AG04450 (cell line): ENCODE results near the gene KRT71. TPM values are rescaled to one million over a fixed set of nuclear protein-coding genes. Genes with fewer than 3 reads are reported as not detected.

Experiments
- CTCF ChIA-PET: fragments of 300-600, 350-600 bp; formaldehyde crosslinking; extraction: SDS; loops from one replicate; lab custom pipeline; 2022; ENCODE audit warnings: antibody characterized with exemption, inconsistent platforms; lab: Charles Lee
- POLR2A ChIA-PET: fragments of 350-600 bp; formaldehyde crosslinking; extraction: SDS; loops from one replicate; lab custom pipeline; 2021; ENCODE audit warnings: antibody characterized with exemption, inconsistent platforms; lab: Yijun Ruan, JAX
- DNase-seq: peaks from one replicate; pipeline ENCODE4 v3.0.0-alpha.2; 2011; ENCODE audit warnings: low read depth, low spot score
- H3K27ac ChIP-seq: one replicate; pipeline ENCODE4 v1.5.1; 2012; ENCODE audit warnings: low read depth, low read length, control low read depth
- H3K27me3 ChIP-seq: one replicate; pipeline ENCODE4 v1.6.0; 2012; ENCODE audit warnings: low read length; ENCODE audit not compliant: control insufficient read depth, insufficient read depth
- H3K4me3 ChIP-seq: 2 replicates; pipeline ENCODE4 v1.5.1; 2011; ENCODE audit warnings: mild to moderate bottlenecking, low read depth, low read length, control low read depth
- H3K9me3 ChIP-seq: 2 replicates; pipeline ENCODE4 v1.5.1; 2012; ENCODE audit warnings: low read length; ENCODE audit not compliant: control insufficient read depth, insufficient read depth
- polyA plus RNA-seq: library from polyadenylated mRNA; depleted of rRNA; stranded (reverse); fragments of >200 nt; gene quantifications from 2 replicates; pipeline ENCODE4 v1.2.3, GENCODE V29; 2011
- TF ChIP-seq, protein P1 (sequence below): IDR thresholded peaks from 2 replicates; pipeline ENCODE4 v1.5.1; 2011; ENCODE audit warnings: low read depth, low read length, control low read depth, inconsistent platforms

Gene KRT71
- polyA plus RNA-seq, 1 experiment: not detected

DNA sequence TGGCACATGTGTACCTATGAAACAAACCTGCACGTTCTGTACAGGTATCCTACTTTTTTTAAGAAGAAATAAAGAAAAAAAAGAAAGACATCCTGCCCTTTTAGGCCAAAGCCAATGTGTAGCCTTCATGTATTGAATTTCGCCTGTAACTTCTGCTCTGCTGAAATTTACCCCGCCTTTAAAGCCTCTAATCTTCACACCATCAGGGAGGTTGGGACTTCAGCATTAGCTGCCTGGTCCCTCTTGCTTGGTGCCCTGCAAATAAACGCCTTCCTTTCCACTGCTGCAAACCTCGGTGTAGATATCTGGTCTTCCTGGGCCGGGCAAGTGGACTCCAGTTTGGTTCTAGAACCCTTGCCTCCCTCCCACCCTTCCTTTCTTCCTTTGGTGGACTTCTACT, 2.6 kb upstream of the KRT71 start:
- POLR2A ChIA-PET: no interaction called here
- H3K9me3 ChIP-seq: no peaks in the 10 kb centered on the region; the same call in 1 of the 2 replicates
- peaks cover 35% of the 10 kb centered on the region for H3K27me3 ChIP-seq
- no peak overlapping the region for H3K27ac ChIP-seq
- CTCF ChIA-PET: interaction anchor here (0.7 kb wide), 1 partner anchor 324 kb away, joined by 3 read pairs; no protein-coding TSS in a partner anchor
- no peak overlapping the region for H3K4me3 ChIP-seq
- TF ChIP-seq, protein P1, sequence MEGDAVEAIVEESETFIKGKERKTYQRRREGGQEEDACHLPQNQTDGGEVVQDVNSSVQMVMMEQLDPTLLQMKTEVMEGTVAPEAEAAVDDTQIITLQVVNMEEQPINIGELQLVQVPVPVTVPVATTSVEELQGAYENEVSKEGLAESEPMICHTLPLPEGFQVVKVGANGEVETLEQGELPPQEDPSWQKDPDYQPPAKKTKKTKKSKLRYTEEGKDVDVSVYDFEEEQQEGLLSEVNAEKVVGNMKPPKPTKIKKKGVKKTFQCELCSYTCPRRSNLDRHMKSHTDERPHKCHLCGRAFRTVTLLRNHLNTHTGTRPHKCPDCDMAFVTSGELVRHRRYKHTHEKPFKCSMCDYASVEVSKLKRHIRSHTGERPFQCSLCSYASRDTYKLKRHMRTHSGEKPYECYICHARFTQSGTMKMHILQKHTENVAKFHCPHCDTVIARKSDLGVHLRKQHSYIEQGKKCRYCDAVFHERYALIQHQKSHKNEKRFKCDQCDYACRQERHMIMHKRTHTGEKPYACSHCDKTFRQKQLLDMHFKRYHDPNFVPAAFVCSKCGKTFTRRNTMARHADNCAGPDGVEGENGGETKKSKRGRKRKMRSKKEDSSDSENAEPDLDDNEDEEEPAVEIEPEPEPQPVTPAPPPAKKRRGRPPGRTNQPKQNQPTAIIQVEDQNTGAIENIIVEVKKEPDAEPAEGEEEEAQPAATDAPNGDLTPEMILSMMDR: no peak
- no peak for DNase-seq

DNA sequence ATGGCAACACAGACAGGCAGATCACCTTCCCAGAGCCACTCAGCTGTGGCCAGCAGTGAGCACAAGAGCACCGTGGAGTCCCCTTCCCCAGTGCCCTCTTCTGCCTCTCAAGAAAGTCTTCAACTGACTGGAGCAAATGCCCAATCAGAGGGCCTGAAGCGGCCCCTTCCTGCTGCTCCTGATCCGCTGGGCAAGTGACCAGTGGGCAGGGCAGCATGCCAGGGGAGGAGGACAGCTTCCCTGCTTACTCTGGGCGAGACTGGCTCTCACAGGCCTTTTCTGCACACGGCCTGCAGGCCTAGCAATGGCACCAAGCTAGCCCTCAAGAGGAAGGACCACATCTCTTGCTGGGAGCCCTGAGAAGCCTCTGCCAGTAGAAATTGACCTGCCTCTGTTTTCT, 890 bp downstream of the KRT71 start:
- ChIA-PET CTCF (no interaction called here), POLR2A (no interaction called here)
- TF ChIP-seq, protein P1: no peak
- peaks cover 24% of the 10 kb centered on the region for H3K27me3 ChIP-seq
- no peak overlapping the region for H3K4me3 ChIP-seq
- no peak overlapping the region for H3K27ac ChIP-seq
- H3K9me3 ChIP-seq: no peaks in the 10 kb centered on the region; the same call in 1 of the 2 replicates
- no peak for DNase-seq

DNA sequence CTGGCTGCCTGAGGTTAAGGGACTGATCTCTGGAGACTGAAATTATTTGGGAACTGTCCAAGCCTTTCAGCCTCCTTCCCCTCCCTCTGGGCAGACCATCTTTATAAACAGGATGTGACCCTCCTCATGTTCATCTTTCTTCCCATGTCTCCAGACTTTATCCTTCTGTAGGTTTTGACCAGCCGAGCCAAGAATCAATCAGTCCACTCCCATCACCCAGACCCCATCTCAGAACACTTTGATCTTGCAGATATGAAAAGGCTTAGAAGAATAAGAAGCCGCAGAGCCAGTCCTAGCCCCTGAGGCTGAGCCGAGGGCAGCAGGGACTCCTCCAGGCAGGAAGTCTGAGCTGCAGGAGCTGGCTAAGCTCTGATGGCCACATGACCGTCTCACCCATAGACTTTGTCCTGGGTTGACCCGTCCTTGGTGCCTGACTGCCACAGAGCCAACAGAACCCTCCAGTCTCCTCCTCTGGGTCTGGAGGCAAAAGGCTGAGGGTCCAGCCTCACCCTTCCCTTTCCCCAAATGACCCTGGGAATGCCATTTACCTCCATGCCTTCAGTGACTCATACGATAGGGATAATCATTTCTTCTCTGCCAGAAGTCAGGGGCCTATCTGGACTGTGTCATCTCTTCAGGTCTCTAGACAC, 1.6 kb downstream of the KRT71 start:
- Histone ChIP-seq H3K27ac (no peak overlapping the region), H3K27me3 (peaks cover 26% of the 10 kb centered on the region), H3K9me3 (no peaks in the 10 kb centered on the region; the same call in 1 of the 2 replicates), H3K4me3 (no peak overlapping the region)
- TF ChIP-seq, protein P1: no peak
- no peak for DNase-seq
- ChIA-PET POLR2A (no interaction called here), CTCF (no interaction called here)

DNA sequence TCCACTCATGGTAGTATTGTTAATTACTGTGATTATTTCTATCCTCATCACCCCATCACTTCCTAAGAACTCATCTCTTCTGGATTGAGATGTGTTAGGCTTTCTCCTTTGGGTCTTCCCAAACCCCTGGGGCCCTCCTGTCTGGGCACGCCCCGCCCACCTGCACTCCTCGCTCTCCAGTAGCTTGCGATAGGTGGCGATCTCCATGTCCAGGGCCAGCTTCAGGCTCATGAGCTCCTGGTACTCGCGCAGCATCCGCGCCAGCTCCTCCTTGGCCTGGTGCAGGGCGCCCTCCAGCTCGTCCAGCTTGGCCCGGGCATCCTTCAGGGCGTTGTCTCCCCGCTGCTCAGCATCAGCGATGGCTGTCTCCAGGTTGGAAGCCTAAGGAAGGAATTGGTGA, 6.8 kb downstream of the KRT71 start:
- Histone ChIP-seq H3K27me3 (peaks cover 9% of the 10 kb centered on the region), H3K4me3 (no peak overlapping the region), H3K9me3 (no peaks in the 10 kb centered on the region; the same call in 1 of the 2 replicates), H3K27ac (no peak overlapping the region)
- TF ChIP-seq, protein P1: no peak
- POLR2A ChIA-PET: no interaction called here
- CTCF ChIA-PET: no interaction called here
- DNase-seq: no peak

DNA sequence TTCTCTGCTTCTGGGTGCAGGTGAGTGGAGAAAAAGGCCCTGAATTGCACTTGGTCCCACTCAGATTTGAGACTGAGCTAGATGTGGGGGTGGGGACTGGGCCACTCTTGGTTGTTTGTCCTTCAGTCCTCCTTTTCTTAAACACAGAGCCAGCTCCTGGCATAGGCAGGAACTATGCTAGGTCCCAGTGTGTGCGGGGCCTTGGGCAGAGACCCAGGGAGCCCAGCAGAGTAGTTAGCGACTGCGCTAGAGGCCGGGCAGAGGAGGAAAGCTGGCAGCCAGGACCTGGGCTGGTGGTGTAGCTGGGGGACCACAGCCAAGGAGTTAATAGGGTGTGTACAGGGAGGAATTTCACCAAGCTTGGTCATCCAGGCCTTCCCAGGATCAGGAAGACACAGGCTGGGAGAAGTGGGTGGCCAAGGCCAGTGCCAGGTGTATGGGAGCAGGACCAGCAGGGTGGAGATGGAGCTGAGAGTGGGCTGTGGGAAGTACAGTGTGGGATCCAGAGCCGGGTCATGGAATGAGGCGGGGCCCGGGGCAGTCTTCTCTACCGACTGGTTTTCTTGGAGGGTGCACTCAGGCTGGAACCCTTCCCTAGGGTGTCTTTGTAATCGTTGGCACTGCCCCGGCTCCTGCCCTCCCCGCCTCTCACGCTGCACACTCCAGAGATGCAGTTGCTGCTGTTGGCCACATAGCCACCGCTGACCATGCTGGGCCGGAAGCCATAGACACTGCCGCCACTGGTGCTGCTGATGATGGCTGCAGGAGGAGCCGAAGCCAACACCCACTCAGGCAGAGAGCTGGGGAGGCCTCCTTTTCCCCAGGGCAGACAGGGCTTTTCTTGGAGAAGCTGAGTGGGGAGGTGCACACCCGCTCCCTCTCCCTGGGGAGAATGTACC, 8.7 kb downstream of the KRT71 start:
- Histone ChIP-seq H3K27ac (no peak overlapping the region), H3K27me3 (peaks cover 9% of the 10 kb centered on the region), H3K9me3 (no peaks in the 10 kb centered on the region; the same call in 1 of the 2 replicates), H3K4me3 (no peak overlapping the region)
- TF ChIP-seq, protein P1: no peak
- CTCF ChIA-PET: no interaction called here
- no peak for DNase-seq
- POLR2A ChIA-PET: no interaction called here
